ENCODE measurements around the gene NIFK.

DNA sequence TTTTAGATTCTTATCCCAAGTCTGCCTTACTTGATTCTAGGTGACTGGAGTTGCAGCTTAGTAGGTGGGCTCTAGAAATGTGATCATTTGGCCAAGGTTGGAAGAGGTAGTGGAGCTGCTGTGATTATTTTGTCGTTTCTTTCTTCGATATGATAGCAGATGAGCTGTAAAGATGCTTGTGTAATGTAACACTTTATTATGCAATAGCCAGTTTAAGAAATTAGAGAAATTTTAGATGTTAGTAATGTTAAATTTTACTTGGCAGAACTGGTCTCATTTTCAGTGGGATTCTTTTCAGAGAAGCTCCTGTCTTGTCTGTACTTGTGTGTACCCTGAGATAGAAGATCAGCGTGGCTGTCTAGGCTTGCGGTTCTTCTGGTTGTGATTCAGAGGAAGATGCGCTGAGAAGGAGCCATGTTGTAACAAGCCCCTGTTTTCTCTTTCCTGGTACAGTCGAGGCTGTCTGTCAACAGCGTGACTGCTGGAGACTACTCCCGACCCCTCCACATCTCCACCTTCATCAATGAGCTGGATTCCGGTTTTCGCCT is 28.1 kb upstream of the NIFK start:
- TF ChIP-seq, protein P1, sequence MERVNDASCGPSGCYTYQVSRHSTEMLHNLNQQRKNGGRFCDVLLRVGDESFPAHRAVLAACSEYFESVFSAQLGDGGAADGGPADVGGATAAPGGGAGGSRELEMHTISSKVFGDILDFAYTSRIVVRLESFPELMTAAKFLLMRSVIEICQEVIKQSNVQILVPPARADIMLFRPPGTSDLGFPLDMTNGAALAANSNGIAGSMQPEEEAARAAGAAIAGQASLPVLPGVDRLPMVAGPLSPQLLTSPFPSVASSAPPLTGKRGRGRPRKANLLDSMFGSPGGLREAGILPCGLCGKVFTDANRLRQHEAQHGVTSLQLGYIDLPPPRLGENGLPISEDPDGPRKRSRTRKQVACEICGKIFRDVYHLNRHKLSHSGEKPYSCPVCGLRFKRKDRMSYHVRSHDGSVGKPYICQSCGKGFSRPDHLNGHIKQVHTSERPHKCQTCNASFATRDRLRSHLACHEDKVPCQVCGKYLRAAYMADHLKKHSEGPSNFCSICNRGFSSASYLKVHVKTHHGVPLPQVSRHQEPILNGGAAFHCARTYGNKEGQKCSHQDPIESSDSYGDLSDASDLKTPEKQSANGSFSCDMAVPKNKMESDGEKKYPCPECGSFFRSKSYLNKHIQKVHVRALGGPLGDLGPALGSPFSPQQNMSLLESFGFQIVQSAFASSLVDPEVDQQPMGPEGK (tag by site-specific recombination; IDR thresholded peaks at IDR 0.05): no peak
- TF ChIP-seq ZNF664 (tag by site-specific recombination; IDR thresholded peaks at IDR 0.05): no peak

All from HEK293 (cell line).